Cardiac muscle cell (in vitro differentiated cells and primary cell): ENCODE results near the gene ZNF653. TPM values are rescaled to one million over a fixed set of nuclear protein-coding genes. Genes with fewer than 3 reads are reported as not detected.
A peak's percentile ranks its signal among the peaks of the same experiment; 100 is the strongest.

ENCODE experiments used
- DNase-seq, 2 donors: peaks; one replicate each; pipeline versions ENCODE4 v3.0.0 to v3.0.0-alpha.2; 2010 to 2017; ENCODE audit warnings: low read depth in 1 of 2, low spot score in 1 of 2
- H3K27ac ChIP-seq: fragments of 200-600 bp; sonication (generic); 2 replicates; pipeline ENCODE4 v1.5.1; 2016
- H3K27me3 ChIP-seq: fragments of 200-600 bp; sonication (generic); 2 replicates; pipeline ENCODE4 v1.6.0; 2016; ENCODE audit warnings: control low read depth
- H3K36me3 ChIP-seq: fragments of 200-600 bp; sonication (generic); 2 replicates; pipeline ENCODE4 v1.5.1; 2016; ENCODE audit warnings: control low read depth
- H3K4me1 ChIP-seq: fragments of 200-600 bp; sonication (generic); 2 replicates; pipeline ENCODE4 v1.8.1; 2017; ENCODE audit warnings: low read depth, mild to moderate bottlenecking, mixed run types
- H3K4me3 ChIP-seq: fragments of 200-600 bp; sonication (generic); 2 replicates; pipeline ENCODE4 v1.5.1; 2016; ENCODE audit warnings: mild to moderate bottlenecking
- H3K9me3 ChIP-seq: fragments of 200-600 bp; sonication (generic); 2 replicates; pipeline ENCODE4 v1.5.1; 2017; ENCODE audit warnings: low read depth, mild to moderate bottlenecking, control low read depth
- polyA plus RNA-seq: library from polyadenylated mRNA; unstranded; fragments of >200 nt; fragmentation: Nextera tagmentation; extraction: Ambion mirVana; gene quantifications from 2 replicates; pipeline ENCODE4 v1.2.1, GENCODE V29; 2016
- total RNA-seq: library from RNA; depleted of rRNA; stranded (reverse); fragments of >200 nt; gene quantifications from 2 replicates; pipeline ENCODE4 v1.2.3, GENCODE V29; 2016
- TF ChIP-seq, protein P1 (sequence below): IDR thresholded peaks from 2 replicates; pipeline ENCODE4 v1.5.1; 2012; ENCODE audit warnings: low read depth, mild to moderate bottlenecking, low read length

Gene ZNF653
- total and polyA plus RNA-seq, 2 experiments from 2014 or later, result 10.6 to 19.0 TPM

DNA sequence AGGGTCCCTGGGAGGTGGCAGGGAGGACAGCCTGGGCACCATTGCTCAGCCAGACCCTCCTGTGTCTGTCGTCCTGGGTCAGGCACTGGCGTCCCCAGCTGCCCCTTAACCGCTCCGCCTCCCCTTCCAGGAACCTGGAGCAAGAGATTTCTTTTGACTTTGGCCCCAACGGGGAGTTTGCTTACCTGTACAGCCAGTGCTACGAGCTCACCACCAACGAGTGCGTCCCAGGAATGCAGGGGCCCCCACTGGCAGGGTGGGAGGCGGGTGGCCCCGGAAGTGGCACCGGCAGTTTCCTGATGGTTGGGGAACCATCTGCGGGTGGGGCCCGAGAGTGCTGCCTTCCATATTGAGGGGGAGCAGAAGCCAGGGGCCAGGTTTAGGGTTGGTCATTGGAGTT, 57.2 kb downstream of the ZNF653 start:
- Histone ChIP-seq H3K36me3 (peaks cover 11% of the 10 kb centered on the region), H3K27me3 (no peaks in the 10 kb centered on the region), H3K4me1 (no peaks in the 10 kb centered on the region), H3K27ac (no peak overlapping the region), H3K9me3 (no peaks in the 10 kb centered on the region), H3K4me3 (no peak overlapping the region)
- TF ChIP-seq, protein P1, sequence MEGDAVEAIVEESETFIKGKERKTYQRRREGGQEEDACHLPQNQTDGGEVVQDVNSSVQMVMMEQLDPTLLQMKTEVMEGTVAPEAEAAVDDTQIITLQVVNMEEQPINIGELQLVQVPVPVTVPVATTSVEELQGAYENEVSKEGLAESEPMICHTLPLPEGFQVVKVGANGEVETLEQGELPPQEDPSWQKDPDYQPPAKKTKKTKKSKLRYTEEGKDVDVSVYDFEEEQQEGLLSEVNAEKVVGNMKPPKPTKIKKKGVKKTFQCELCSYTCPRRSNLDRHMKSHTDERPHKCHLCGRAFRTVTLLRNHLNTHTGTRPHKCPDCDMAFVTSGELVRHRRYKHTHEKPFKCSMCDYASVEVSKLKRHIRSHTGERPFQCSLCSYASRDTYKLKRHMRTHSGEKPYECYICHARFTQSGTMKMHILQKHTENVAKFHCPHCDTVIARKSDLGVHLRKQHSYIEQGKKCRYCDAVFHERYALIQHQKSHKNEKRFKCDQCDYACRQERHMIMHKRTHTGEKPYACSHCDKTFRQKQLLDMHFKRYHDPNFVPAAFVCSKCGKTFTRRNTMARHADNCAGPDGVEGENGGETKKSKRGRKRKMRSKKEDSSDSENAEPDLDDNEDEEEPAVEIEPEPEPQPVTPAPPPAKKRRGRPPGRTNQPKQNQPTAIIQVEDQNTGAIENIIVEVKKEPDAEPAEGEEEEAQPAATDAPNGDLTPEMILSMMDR, result no peak
- no peak for DNase-seq

DNA sequence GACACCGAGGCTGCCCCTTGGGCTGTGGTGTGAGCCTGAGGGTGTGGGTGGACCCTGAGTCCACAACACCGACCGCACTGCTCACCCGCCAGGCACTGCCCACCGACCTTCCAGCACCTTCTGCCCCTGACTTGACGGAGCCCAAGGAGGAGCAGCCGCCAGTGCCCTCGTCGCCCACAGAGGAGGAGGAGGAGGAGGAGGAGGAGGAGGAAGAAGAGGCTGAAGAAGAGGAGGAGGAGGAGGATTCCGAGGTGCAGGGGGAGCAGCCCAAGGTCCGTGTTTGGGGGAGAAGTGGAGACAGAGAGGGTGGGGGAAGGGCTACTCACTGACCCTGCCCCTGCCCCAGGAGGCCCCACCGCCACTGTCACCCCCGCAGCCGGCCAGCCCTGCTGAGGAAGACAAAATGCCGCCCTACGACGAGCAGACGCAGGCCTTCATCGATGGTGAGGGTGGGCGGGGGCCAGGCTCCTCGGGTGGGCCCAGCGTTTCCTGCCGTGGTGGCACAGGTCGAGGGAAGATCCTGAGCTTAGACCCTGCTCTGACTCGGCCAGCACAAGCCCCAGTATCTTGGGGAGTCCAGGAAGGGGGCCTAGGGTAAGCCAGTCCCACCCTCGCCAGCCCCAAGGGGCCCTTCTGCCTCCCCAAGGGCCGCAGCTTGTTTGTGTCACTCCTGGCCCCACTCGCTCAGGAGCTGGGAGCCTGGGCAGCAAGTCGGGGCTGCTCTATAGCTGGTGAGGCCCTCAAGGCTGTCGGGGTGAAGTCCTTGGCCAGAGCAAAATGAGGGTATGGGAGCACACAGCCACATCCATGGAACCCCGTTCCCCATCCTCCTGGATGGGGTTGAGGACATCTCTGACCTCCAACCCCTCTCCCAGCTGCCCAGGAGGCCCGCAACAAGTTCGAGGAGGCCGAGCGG, 58.0 kb downstream of the ZNF653 start:
- DNase-seq, result no peak

GRCh38 chr19:11446652-11447301, 58.9 kb downstream of the ZNF653 start:
- H3K4me3 ChIP-seq, result no peak overlapping the region
- TF ChIP-seq, protein P1, result peak; percentile 79
- DNase-seq, result peak; percentile 46 to 69
- H3K9me3 ChIP-seq, result no peaks in the 10 kb centered on the region
- peaks cover 11% of the 10 kb centered on the region for H3K36me3 ChIP-seq
- no peaks in the 10 kb centered on the region for H3K27me3 ChIP-seq
- H3K27ac ChIP-seq, result no peak overlapping the region
- no peaks in the 10 kb centered on the region for H3K4me1 ChIP-seq

More for the DNA sequence above, 58.0 kb downstream of the ZNF653 start:
- no peaks in the 10 kb centered on the region for H3K9me3 ChIP-seq
- H3K27ac ChIP-seq, result no peak overlapping the region
- no peak overlapping the region for H3K4me3 ChIP-seq
- no peaks in the 10 kb centered on the region for H3K4me1 ChIP-seq
- H3K27me3 ChIP-seq, result no peaks in the 10 kb centered on the region
- TF ChIP-seq, protein P1, result no peak
- H3K36me3 ChIP-seq, result peaks cover 11% of the 10 kb centered on the region

DNA sequence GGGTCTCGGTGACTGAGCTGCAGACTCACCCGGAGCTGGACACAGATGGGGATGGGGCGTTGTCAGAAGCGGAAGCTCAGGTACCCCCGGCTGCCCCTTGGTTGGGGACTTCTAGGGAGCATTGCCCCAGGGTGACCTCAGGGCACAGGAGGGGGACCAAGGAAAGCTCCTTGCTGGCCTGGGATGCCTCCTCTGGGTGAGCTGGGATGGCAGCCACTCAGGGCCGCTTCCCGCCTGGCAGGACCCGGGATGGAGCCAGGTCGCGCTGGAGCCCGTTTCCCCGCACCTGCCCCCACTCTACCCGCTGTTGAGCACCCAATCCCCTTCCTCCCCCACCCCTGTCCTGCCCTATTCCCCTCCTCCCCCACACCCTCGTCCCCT, 59.4 kb downstream of the ZNF653 start:
- Histone ChIP-seq H3K4me3 (no peak overlapping the region), H3K9me3 (no peaks in the 10 kb centered on the region), H3K27ac (no peak overlapping the region), H3K27me3 (no peaks in the 10 kb centered on the region), H3K4me1 (no peaks in the 10 kb centered on the region), H3K36me3 (peaks cover 13% of the 10 kb centered on the region)
- DNase-seq, result no peak
- TF ChIP-seq, protein P1, result no peak

GRCh38 chr19:11445141-11445540, 60.5 kb downstream of the ZNF653 start:
- TF ChIP-seq, protein P1, result no peak
- H3K36me3 ChIP-seq, result peaks cover 11% of the 10 kb centered on the region

More at GRCh38 chr19:11445141-11445540, 60.5 kb downstream of the ZNF653 start:
- H3K4me1 ChIP-seq, result no peaks in the 10 kb centered on the region
- no peaks in the 10 kb centered on the region for H3K9me3 ChIP-seq
- no peak for DNase-seq
- H3K27me3 ChIP-seq, result no peaks in the 10 kb centered on the region
- no peak overlapping the region for H3K27ac ChIP-seq
- no peak overlapping the region for H3K4me3 ChIP-seq
